ENCODE results near the gene RIC8A.
A peak's percentile ranks its signal among the peaks of the same experiment; 100 is the strongest.
"Not testable (repeated sequence)": the region's sequence is repeated elsewhere in the genome, so short reads cannot be mapped to it uniquely, and the experiment has no call there.

The RIC8A gene

DNA sequence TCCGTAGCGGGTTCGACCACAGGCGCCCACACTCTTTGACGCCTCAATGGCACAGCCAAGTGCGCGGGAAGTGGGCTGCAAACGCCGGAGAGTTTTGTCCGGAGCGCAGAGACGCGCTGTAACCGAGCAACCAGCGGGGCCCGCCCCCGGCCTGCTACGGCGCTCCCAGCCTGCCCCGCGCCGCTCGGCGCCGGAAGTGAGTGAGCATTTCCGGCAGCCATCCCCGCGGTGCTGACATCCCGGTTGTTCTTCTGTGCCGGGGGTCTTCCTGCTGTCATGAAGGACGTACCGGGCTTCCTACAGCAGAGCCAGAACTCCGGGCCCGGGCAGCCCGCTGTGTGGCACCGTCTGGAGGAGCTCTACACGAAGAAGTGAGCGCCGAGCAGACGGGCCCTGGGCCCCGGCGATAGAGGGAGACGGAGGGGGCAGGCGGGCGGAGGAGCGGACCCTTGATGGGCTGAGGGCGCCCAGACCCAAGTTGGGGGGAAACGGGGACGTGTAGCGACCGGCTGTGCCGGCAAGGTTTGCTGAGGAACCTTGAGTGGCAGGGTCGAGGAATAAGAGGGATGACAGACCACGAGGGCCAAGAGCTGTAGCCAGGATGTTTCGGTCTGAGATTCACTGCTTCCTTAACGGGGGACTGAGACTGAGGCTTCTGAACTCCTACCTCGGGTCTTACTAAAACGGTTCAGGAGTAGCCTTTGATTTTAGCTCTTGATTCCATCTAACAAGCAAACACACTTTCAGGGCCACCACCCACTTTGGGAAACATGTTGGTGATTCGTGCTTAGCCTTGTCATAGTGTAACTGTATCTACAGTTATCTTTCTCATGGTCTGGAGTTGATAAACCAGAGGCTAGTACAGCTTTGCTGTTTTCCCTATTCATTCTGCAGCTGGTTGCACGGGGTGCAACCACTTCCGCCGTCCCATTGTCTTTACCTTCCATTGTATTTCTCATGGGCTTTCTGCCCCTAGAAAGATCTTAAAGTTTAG, 29.6 kb downstream of the RIC8A start, which contains the start of gene PSMD13:
TSS of gene PSMD13 (plus strand) at position 203 of the 994 bp plus-strand sequence. CDS start at position 277, 74 bp downstream.
- Histone ChIP-seq H3K9me3 (ENCODE audit: insufficient read depth, low read depth, low read length) (no peaks in the 10 kb centered on the region), H3K4me1 (ENCODE audit: insufficient read depth, low read length) (0 out of 2 replicates have a peak, but pooled peaks cover 4% of the 10 kb centered on the region), H3K4me3 (ENCODE audit: low read length) (peak within 1 kb of the TSS; percentile 100), H3K27ac (ENCODE audit: low read length) (peak within 1 kb of the TSS; percentile 92), H3K27me3 (ENCODE audit: insufficient read depth, low read length) (peaks cover 6% of the 10 kb centered on the region), H3K36me3 (ENCODE audit: insufficient read depth, low read depth, low read length) (peaks cover 27% of the 10 kb centered on the region), H3K9ac (ENCODE audit: low read depth, low read length) (peak within 1 kb of the TSS; percentile 94)

DNA sequence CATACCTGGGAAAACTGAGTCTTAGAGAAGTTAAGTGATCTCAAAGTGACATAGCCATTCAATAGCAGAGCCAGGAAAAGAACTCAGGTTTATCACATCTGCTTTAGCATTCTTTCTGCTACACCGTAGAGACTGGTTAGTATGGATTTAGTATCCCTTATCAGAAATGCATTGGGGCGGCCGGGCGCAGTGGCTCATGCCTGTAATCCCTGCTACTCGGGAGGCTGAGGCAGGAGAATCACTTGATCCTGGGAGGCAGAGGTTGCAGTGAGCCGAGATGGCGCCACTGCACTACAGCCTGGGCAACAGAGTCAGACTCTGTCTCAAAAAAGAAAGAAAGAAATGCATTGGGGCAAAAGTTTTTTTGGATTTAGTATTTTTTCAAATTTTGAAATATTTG, 30.8 kb downstream of the RIC8A start:
- not testable (repeated sequence) for H3K9me3 ChIP-seq (ENCODE audit: insufficient read depth, low read depth, low read length); H3K27ac ChIP-seq (ENCODE audit: low read length); H3K9ac ChIP-seq (ENCODE audit: low read depth, low read length); H3K27me3 ChIP-seq (ENCODE audit: insufficient read depth, low read length); H3K4me1 ChIP-seq (ENCODE audit: insufficient read depth, low read length)
- H3K4me3 ChIP-seq (ENCODE audit: low read length), result peak overlapping the region; percentile 100; the same call in 1 of the 2 replicates
- peaks cover 40% of the 10 kb centered on the region for H3K36me3 ChIP-seq (ENCODE audit: insufficient read depth, low read depth, low read length)

DNA sequence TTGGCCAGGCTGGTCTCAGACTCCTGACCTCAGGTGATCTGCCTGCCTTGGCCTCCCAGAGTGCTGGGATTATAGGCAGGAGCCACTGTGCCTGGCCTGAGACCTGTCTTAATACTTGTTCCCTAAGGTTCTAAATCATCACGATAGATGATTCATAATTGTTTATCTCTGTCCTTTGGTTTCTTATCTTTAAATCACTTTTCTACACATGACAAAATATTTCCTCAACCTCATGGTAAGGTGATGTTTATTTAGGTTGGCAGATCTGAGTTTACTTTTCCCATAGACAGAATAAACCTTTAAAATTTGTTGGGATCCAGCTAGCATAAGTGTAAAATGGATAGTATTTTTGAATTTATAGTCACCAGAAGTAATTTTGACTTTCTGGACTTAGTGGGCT, 32.8 kb downstream of the RIC8A start:
- peaks cover 3% of the 10 kb centered on the region for H3K27me3 ChIP-seq (ENCODE audit: insufficient read depth, low read length)
- no peak overlapping the region for H3K27ac ChIP-seq (ENCODE audit: low read length)
- no peak overlapping the region for H3K4me3 ChIP-seq (ENCODE audit: low read length)
- H3K4me1 ChIP-seq (ENCODE audit: insufficient read depth, low read length), result 0 out of 2 replicates have a peak, but pooled peaks cover 4% of the 10 kb centered on the region
- peaks cover 59% of the 10 kb centered on the region for H3K36me3 ChIP-seq (ENCODE audit: insufficient read depth, low read depth, low read length)
- H3K9ac ChIP-seq (ENCODE audit: low read depth, low read length), result no peak overlapping the region
- no peaks in the 10 kb centered on the region for H3K9me3 ChIP-seq (ENCODE audit: insufficient read depth, low read depth, low read length)

DNA sequence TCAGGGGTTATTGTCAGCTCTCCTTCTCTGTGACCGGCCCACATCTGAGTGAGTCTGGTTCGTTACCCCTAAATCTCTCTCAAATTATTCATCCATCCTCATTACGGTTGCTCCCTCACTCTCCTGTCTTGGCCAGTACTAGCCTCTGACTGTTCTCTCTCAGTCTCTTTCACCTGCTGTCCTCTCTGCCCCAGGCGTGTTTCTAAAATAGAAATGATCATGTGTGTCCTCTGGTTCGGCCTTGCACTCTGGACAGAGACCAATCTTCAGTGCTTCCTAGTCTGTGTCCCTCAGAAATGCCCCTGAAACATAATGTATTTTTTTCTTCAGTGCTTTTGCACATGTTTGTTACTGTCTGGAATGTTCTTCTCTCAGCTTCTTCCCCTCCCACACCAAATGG, 34.1 kb downstream of the RIC8A start:
- H3K4me3 ChIP-seq (ENCODE audit: low read length), result no peak overlapping the region
- peaks cover 73% of the 10 kb centered on the region for H3K36me3 ChIP-seq (ENCODE audit: insufficient read depth, low read depth, low read length)
- H3K27ac ChIP-seq (ENCODE audit: low read length), result no peak overlapping the region
- no peaks in the 10 kb centered on the region for H3K27me3 ChIP-seq (ENCODE audit: insufficient read depth, low read length)
- H3K9ac ChIP-seq (ENCODE audit: low read depth, low read length), result no peak overlapping the region
- 0 out of 2 replicates have a peak, but pooled peaks cover 4% of the 10 kb centered on the region for H3K4me1 ChIP-seq (ENCODE audit: insufficient read depth, low read length)
- H3K9me3 ChIP-seq (ENCODE audit: insufficient read depth, low read depth, low read length), result no peaks in the 10 kb centered on the region

DNA sequence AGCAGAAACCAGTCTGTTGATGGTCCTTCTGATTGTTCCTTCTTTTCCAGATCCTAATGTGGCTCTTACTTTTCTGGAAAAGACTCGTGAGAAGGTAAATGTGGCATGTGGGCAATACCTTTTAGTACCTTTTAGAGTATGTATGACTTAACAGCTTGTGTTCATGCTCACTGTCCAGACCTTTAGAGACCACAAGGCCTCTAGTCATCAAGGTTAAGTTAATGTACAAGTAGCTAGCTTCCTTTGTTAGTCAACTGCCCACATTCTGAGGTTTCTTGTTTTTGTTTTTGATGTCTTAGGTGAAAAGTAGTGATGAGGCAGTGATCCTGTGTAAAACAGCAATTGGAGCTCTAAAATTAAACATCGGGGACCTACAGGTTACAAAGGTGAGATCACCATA, 36.9 kb downstream of the RIC8A start:
- no peak overlapping the region for H3K4me3 ChIP-seq (ENCODE audit: low read length)
- peaks cover 91% of the 10 kb centered on the region for H3K36me3 ChIP-seq (ENCODE audit: insufficient read depth, low read depth, low read length)
- no peaks in the 10 kb centered on the region for H3K9me3 ChIP-seq (ENCODE audit: insufficient read depth, low read depth, low read length)
- H3K27me3 ChIP-seq (ENCODE audit: insufficient read depth, low read length), result no peaks in the 10 kb centered on the region
- H3K27ac ChIP-seq (ENCODE audit: low read length), result no peak overlapping the region
- no peaks in the 10 kb centered on the region for H3K4me1 ChIP-seq (ENCODE audit: insufficient read depth, low read length)
- no peak overlapping the region for H3K9ac ChIP-seq (ENCODE audit: low read depth, low read length)

DNA sequence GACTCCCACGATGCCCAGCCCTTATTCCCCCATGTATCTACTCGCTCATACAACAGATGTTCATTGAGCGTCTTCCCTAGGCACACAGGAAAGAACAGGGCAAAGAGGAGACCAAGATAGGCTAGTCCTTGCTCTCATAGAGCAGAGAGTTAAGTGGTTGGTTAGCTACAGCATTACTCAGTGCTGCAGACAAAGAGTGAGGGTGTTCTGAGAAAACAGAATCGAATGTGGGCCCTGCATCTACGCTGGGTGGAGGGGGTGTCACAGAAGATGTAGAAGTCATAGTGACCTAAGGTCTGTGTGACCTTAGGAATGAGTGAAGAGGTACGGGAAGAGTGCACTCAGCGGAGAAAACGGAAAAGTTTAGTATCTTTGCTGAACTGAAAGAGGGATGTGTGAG, 41.6 kb downstream of the RIC8A start:
- H3K4me3 ChIP-seq (ENCODE audit: low read length), result no peak overlapping the region
- H3K4me1 ChIP-seq (ENCODE audit: insufficient read depth, low read length), result no peaks in the 10 kb centered on the region
- no peaks in the 10 kb centered on the region for H3K9me3 ChIP-seq (ENCODE audit: insufficient read depth, low read depth, low read length)
- no peak overlapping the region for H3K9ac ChIP-seq (ENCODE audit: low read depth, low read length)
- no peak overlapping the region for H3K27ac ChIP-seq (ENCODE audit: low read length)
- no peaks in the 10 kb centered on the region for H3K27me3 ChIP-seq (ENCODE audit: insufficient read depth, low read length)
- H3K36me3 ChIP-seq (ENCODE audit: insufficient read depth, low read depth, low read length), result peaks cover 93% of the 10 kb centered on the region

DNA sequence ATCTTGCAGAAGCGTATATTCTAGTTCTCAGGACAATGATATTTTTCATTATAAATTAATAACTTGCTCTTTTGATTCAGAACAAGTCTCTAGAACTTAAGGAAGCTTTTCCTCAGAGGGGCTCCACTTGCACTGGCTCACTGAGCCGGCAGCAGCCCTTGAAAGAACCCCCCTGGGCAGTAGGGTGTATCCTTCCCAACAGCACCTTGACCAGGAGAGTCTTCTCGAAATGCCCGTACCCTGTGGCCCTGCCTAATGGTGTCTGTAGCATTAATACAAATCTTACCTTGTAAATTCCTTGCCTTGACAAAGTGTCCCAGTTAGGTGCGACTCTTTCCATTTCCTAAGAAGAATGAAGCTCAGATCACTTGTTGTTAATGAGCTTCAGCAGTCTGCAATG, 42.8 kb downstream of the RIC8A start:
- Histone ChIP-seq H3K36me3 (ENCODE audit: insufficient read depth, low read depth, low read length) (peaks cover 81% of the 10 kb centered on the region), H3K9me3 (ENCODE audit: insufficient read depth, low read depth, low read length) (no peaks in the 10 kb centered on the region), H3K9ac (ENCODE audit: low read depth, low read length) (no peak overlapping the region), H3K27me3 (ENCODE audit: insufficient read depth, low read length) (no peaks in the 10 kb centered on the region), H3K4me1 (ENCODE audit: insufficient read depth, low read length) (no peaks in the 10 kb centered on the region), H3K27ac (ENCODE audit: low read length) (no peak overlapping the region), H3K4me3 (ENCODE audit: low read length) (no peak overlapping the region)

DNA sequence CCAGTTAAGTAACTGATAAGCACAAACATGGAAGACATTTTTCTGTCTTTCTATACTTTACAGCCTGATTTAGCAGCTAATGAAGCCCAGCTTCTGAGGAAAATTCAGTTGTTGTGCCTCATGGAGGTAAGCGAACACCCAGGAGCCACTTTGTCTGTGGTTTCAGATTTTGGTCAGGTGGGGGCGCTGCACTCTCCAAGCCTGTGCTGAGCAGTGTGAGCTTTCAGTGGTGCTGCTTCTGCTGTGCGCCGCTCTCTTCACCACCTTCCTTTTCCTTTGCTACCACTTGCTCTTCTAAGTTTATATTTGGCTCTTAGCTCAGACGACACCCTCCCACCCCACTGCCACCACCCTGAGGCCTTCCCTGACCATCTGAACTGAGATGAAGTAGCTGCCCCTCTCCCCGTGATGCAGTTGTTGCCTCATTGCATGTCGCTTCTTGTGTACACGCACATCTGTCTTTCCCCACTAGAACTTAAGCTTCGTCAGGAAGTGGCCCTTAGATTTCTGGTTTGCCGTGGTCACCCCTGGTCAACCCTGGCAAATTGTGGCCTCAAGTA, 43.3 kb downstream of the RIC8A start:
- Histone ChIP-seq H3K4me3 (ENCODE audit: low read length) (no peak overlapping the region), H3K4me1 (ENCODE audit: insufficient read depth, low read length) (no peaks in the 10 kb centered on the region), H3K27ac (ENCODE audit: low read length) (no peak overlapping the region), H3K27me3 (ENCODE audit: insufficient read depth, low read length) (no peaks in the 10 kb centered on the region), H3K9me3 (ENCODE audit: insufficient read depth, low read depth, low read length) (no peaks in the 10 kb centered on the region), H3K9ac (ENCODE audit: low read depth, low read length) (no peak overlapping the region), H3K36me3 (ENCODE audit: insufficient read depth, low read depth, low read length) (peaks cover 75% of the 10 kb centered on the region)

DNA sequence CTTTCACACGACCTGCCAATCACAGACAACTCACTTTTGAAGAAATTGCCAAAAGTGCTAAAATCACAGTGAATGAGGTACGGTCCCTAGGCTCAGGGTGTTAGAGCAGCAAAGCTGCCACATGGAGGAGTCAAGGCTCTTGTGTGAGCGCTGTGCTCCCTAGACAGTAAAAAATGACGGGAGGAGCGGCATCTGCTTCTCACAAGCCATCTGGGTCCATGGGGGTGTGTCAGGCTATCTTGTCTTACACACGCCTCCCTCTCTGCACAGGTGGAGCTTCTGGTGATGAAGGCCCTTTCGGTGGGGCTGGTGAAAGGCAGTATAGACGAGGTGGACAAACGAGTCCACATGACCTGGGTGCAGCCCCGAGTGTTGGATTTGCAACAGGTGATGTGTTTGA, 44.0 kb downstream of the RIC8A start:
- Histone ChIP-seq H3K27me3 (ENCODE audit: insufficient read depth, low read length) (no peaks in the 10 kb centered on the region), H3K36me3 (ENCODE audit: insufficient read depth, low read depth, low read length) (peaks cover 68% of the 10 kb centered on the region), H3K4me1 (ENCODE audit: insufficient read depth, low read length) (no peaks in the 10 kb centered on the region), H3K9ac (ENCODE audit: low read depth, low read length) (no peak overlapping the region), H3K27ac (ENCODE audit: low read length) (no peak overlapping the region), H3K9me3 (ENCODE audit: insufficient read depth, low read depth, low read length) (no peaks in the 10 kb centered on the region), H3K4me3 (ENCODE audit: low read length) (no peak overlapping the region)

DNA sequence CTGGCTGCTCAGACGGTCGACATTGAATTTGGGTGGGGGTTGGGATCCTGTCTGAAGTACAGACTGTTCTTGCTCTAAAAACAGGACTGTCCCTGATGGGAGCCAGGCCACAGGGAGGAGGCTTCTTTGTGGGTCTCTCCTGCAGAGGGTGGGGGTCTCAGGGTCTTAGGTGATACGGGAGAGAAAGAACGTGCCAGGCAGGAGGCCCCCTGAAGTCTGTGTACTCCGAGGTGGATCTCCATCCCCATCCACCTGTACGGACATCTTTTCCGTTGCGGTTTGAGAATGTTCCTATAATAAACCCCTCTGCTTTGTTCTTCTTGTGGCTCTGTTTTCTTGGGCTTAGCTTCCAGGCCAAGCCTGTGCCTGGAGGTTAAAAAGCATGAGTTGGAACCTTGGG, 45.2 kb downstream of the RIC8A start:
- no peak overlapping the region for H3K9ac ChIP-seq (ENCODE audit: low read depth, low read length)
- H3K36me3 ChIP-seq (ENCODE audit: insufficient read depth, low read depth, low read length), result peaks cover 57% of the 10 kb centered on the region
- no peaks in the 10 kb centered on the region for H3K9me3 ChIP-seq (ENCODE audit: insufficient read depth, low read depth, low read length)
- no peak overlapping the region for H3K4me3 ChIP-seq (ENCODE audit: low read length)
- no peaks in the 10 kb centered on the region for H3K27me3 ChIP-seq (ENCODE audit: insufficient read depth, low read length)
- H3K4me1 ChIP-seq (ENCODE audit: insufficient read depth, low read length), result no peaks in the 10 kb centered on the region
- no peak overlapping the region for H3K27ac ChIP-seq (ENCODE audit: low read length)

DNA sequence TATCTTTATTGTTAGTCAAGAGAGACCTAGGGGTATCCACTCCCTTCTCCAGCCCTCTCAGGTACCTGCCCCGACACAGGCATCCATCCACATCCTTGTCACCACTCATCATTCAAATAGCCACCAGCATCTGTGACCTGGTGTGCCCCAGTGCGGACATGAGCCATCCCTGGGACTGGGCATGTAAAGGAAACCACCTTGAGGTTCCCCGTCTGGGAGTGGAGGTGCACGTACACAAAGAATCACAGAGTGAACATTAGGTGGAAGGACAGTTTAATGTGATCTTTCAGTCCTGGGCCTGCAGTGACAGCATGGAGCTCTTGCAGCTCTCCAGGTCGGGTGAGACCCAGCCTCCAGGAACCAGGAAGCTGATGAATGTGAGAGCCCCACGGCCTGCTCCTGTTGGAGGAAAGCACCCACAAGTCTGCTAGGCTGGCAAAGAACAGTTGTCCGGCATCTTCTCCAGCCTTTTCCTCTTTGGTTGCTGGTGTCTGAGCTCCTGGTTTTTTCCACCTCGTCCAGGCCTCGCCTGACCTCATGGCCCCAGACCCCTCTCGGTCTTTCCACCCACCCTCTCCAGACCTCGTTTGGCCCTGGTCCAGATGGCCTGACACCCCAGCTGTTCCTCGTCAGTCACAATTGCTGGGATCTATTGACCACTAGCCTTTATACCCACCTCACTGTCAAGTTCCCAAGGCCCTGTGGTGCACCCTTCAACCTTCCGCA, 45.8 kb downstream of the RIC8A start:
- peaks cover 51% of the 10 kb centered on the region for H3K36me3 ChIP-seq (ENCODE audit: insufficient read depth, low read depth, low read length)
- H3K9ac ChIP-seq (ENCODE audit: low read depth, low read length), result no peak overlapping the region
- no peak overlapping the region for H3K27ac ChIP-seq (ENCODE audit: low read length)
- H3K9me3 ChIP-seq (ENCODE audit: insufficient read depth, low read depth, low read length), result no peaks in the 10 kb centered on the region
- H3K4me1 ChIP-seq (ENCODE audit: insufficient read depth, low read length), result no peaks in the 10 kb centered on the region
- H3K4me3 ChIP-seq (ENCODE audit: low read length), result no peak overlapping the region
- no peaks in the 10 kb centered on the region for H3K27me3 ChIP-seq (ENCODE audit: insufficient read depth, low read length)
